K562 (cell line): Measurements from ENCODE around the gene SAPCD1. TPM values are rescaled to one million over a fixed set of nuclear protein-coding genes. Genes with fewer than 3 reads are reported as not detected.

Experiments used
- ATF2 ChIP-seq: sonication (generic); formaldehyde crosslinking; IDR thresholded peaks from 2 replicates; pipeline ENCODE4 v1.8.1; 2022; ENCODE audit warnings: missing genetic modification reagents
- CCNT2 ChIP-seq: IDR thresholded peaks from 2 replicates; pipeline ENCODE4 v1.6.1; 2011; ENCODE audit warnings: borderline replicate concordance, low read depth, mild to moderate bottlenecking, moderate library complexity, mixed read lengths, low read length; ENCODE audit not compliant: insufficient read length; ENCODE audit errors: extremely low read depth
- CEBPB ChIP-seq: fragments of 450-650 bp; IDR thresholded peaks from 2 replicates; pipeline ENCODE4 v1.6.1; 2016; ENCODE audit warnings: missing genetic modification characterization, missing compliant biosample characterization
- CREB1 ChIP-seq, 2 experiments: sonication (generic) in 1 of 2; formaldehyde crosslinking in 1 of 2; IDR thresholded peaks; 2 replicates each; pipeline versions ENCODE4 v1.6.1 to v1.8.0; 2012 to 2022; ENCODE audit warnings: inconsistent platforms in 1 of 2, mild to moderate bottlenecking in 1 of 2, missing genetic modification reagents in 1 of 2, moderate library complexity in 1 of 2
- EP400 ChIP-seq: fragments of 450-650 bp; IDR thresholded peaks from 2 replicates; pipeline ENCODE4 v1.6.1; 2017; ENCODE audit warnings: antibody characterized with exemption, mild to moderate bottlenecking, moderate library complexity
- EWSR1 ChIP-seq: fragments of 450-650 bp; IDR thresholded peaks from 2 replicates; pipeline ENCODE4 v1.6.1; 2018; ENCODE audit warnings: borderline replicate concordance, mild to moderate bottlenecking, low read depth, moderate library complexity; ENCODE audit not compliant: partially characterized antibody
- FOS ChIP-seq: IDR thresholded peaks from 3 replicates; pipeline ENCODE4 v1.6.1; 2011; ENCODE audit not compliant: insufficient read length; ENCODE audit errors: extremely low read depth
- KLF13 ChIP-seq: fragments of 450-650 bp; IDR thresholded peaks from 2 replicates; pipeline ENCODE4 v1.6.1; 2016; ENCODE audit warnings: missing genetic modification characterization, low read depth, mild to moderate bottlenecking, missing compliant biosample characterization, moderate library complexity, borderline replicate concordance
- LCOR ChIP-seq: sonication (generic); formaldehyde crosslinking; IDR thresholded peaks from 2 replicates; pipeline ENCODE4 v1.8.0; 2022; ENCODE audit warnings: mild to moderate bottlenecking, missing genetic modification reagents
- LEF1 ChIP-seq: fragments of 450-650 bp; IDR thresholded peaks from 2 replicates; pipeline ENCODE4 v1.6.1; 2016; ENCODE audit warnings: mild to moderate bottlenecking
- PHTF2 ChIP-seq: fragments of 250-450 bp; sonication (Bioruptor Pico); IDR thresholded peaks from 2 replicates; pipeline ENCODE4 v1.5.0; 2021; ENCODE audit warnings: mild to moderate bottlenecking
- POLR2A ChIP-seq: fragments of 450-650 bp; conservative IDR thresholded peaks from 2 replicates; pipeline ENCODE4 v1.6.1; 2016
- SMAD3 ChIP-seq: fragments of 450-650 bp; formaldehyde crosslinking; conservative IDR thresholded peaks from 2 replicates; pipeline ENCODE4 v1.4.0; 2020; ENCODE audit warnings: mild to moderate bottlenecking
- THRA ChIP-seq: fragments of 450-650 bp; IDR thresholded peaks from 2 replicates; pipeline ENCODE4 v1.6.1; 2017; ENCODE audit warnings: mild to moderate bottlenecking, moderate library complexity
- THRAP3 ChIP-seq: fragments of 450-650 bp; IDR thresholded peaks from 2 replicates; pipeline ENCODE4 v1.6.1; 2016; ENCODE audit warnings: mild to moderate bottlenecking, inconsistent platforms, borderline replicate concordance
- THRB ChIP-seq: fragments of 450-650 bp; formaldehyde crosslinking; conservative IDR thresholded peaks from 2 replicates; pipeline ENCODE4 v1.4.0; 2022; ENCODE audit warnings: mild to moderate bottlenecking, missing genetic modification characterization
- WHSC1 ChIP-seq: IDR thresholded peaks from one replicate; pipeline ENCODE4 v1.6.1; 2012; ENCODE audit warnings: low read length, control low read depth, inconsistent platforms
- ZBTB17 ChIP-seq: fragments of 450-650 bp; formaldehyde crosslinking; IDR thresholded peaks from 2 replicates; pipeline ENCODE4 v1.4.0; 2020; ENCODE audit warnings: mild to moderate bottlenecking
- ZBTB33 ChIP-seq: sonication (generic); formaldehyde crosslinking; IDR thresholded peaks from 2 replicates; pipeline ENCODE4 v1.8.1; 2023; ENCODE audit warnings: mild to moderate bottlenecking, missing genetic modification reagents
- ZNF175 ChIP-seq: fragments of 200-800 bp; sonication (Bioruptor generic); IDR thresholded peaks from 2 replicates; pipeline ENCODE4 v1.6.1; 2016; ENCODE audit warnings: low read depth, mild to moderate bottlenecking, missing genetic modification characterization, missing compliant biosample characterization
- ZNF512 ChIP-seq: IDR thresholded peaks from 2 replicates; pipeline ENCODE4 v1.6.1; 2016; ENCODE audit warnings: missing genetic modification characterization, missing compliant biosample characterization
- polyA plus RNA-seq, 8 experiments: library from polyadenylated mRNA; depleted of rRNA in 4 of 8; stranded (reverse) in 5 of 8; unstranded in 3 of 8; fragments of >200 nt; fragmentation: Nextera tagmentation in 2 of 8; fragmentation: Illumina TruSeq in 1 of 8; extraction: Ambion mirVana in 2 of 8; extraction: Trizol in 1 of 8; gene quantifications; 2 replicates each; pipeline versions ENCODE4 v1.2.1 to v1.2.3, GENCODE V29; 2011 to 2014; ENCODE audit warnings: inconsistent platforms in 1 of 8, missing spikeins in 1 of 8
- total RNA-seq, 7 experiments: library from RNA; depleted of rRNA in 6 of 7; stranded (reverse); fragments of >200 nt in 6 of 7; fragmentation: Illumina TruSeq in 2 of 7; extraction: Trizol in 2 of 7; gene quantifications; 2 replicates each; pipeline versions ENCODE4 v1.2.1 to v1.2.3, GENCODE V29; 2011 to 2021; ENCODE audit warnings: low replicate concordance in 1 of 7

SAPCD1 gene
- total and polyA plus RNA-seq, 9 of the 15 experiments (the other 6 are each of a cell fraction or from before 2014, with no cell fraction given) = 2.6 to 30.2 (median 7.4) TPM

- TF ChIP-seq EP400 = peak; percentile 50; the same call in 1 of the 2 replicates
- no peak for TF ChIP-seq POLR2A
- no peak for TF ChIP-seq FOS
- TF ChIP-seq ZNF175 (CRISPR knock-in tag) = no peak
- no peak for TF ChIP-seq ZNF512 (tag)
- no peak for TF ChIP-seq LCOR (CRISPR knock-in tag)
- peak; percentile 22 for TF ChIP-seq CCNT2
- TF ChIP-seq WHSC1 = no peak
- TF ChIP-seq CREB1 (IDR thresholded peaks at IDR 0.05) = peak; percentile 85
- TF ChIP-seq CREB1 (CRISPR knock-in tag; IDR thresholded peaks at IDR 0.05) = peak; percentile 70; the same call in 1 of the 2 replicates
- TF ChIP-seq THRAP3 = no peak
- no peak for TF ChIP-seq KLF13 (tag)
- no peak for TF ChIP-seq CEBPB (tag)
- TF ChIP-seq ATF2 (CRISPR knock-in tag) = no peak
- no peak for TF ChIP-seq PHTF2 (CRISPR knock-in tag)
- TF ChIP-seq ZBTB17 (CRISPR knock-in tag) = no peak
- TF ChIP-seq THRB (CRISPR knock-in tag) = no peak
- TF ChIP-seq EWSR1 = no peak
- TF ChIP-seq ZBTB33 (CRISPR knock-in tag) = 0 out of 2 replicates have a peak, but pooled peaks have one; percentile 59
- TF ChIP-seq LEF1 = no peak
- no peak for TF ChIP-seq SMAD3 (CRISPR knock-in tag)
- no peak for TF ChIP-seq THRA
These were observed 44.8 kb upstream of the SAPCD1 start (continued) for GRCh38 chr6:31717499-31718222.
